Brain microvascular endothelial cell (primary cell): ENCODE results near the gene CCDC122.

Source experiments
- DNase-seq: peaks from one replicate; pipeline ENCODE4 v3.0.0-alpha.2; 2020
- H3K27ac ChIP-seq: fragments of 250-450 bp; sonication (Bioruptor Pico); 2 replicates; pipeline ENCODE4 v1.5.1; 2020; ENCODE audit warnings: mild to moderate bottlenecking, moderate library complexity
- H3K27me3 ChIP-seq: fragments of 250-450 bp; sonication (Bioruptor Pico); replicated peaks from 2 replicates; pipeline ENCODE4 v1.5.1; 2020; ENCODE audit warnings: mild to moderate bottlenecking
- H3K36me3 ChIP-seq: fragments of 250-450 bp; sonication (Bioruptor Pico); replicated peaks from 2 replicates; pipeline ENCODE4 v1.5.1; 2020; ENCODE audit warnings: mild to moderate bottlenecking
- H3K4me3 ChIP-seq: 2 replicates; pipeline ENCODE4 v1.5.1; 2011; ENCODE audit warnings: low read depth, mild to moderate bottlenecking, control low read depth, low read length, moderate library complexity
- CTCF ChIP-seq: IDR thresholded peaks from 2 replicates; pipeline ENCODE4 v1.5.1; 2011; ENCODE audit warnings: low read depth, mild to moderate bottlenecking, moderate library complexity, low read length, control low read depth, inconsistent platforms; ENCODE audit errors: missing control alignments
- in situ Hi-C: cut with HindIII; loops from 2 replicates; pipeline ENCODE4 v1.10.0; 2017; ENCODE audit warnings: low sequenced_read_pairs, low pct_ligation_motif_present

The CCDC122 gene

GRCh38 chr13:43880926-43881325, 1.4 kb upstream of the CCDC122 start:
- H3K27ac ChIP-seq = no peak overlapping the region
- no peak overlapping the region for H3K4me3 ChIP-seq
- TF ChIP-seq CTCF = no peak
- no peaks in the 10 kb centered on the region for H3K36me3 ChIP-seq
- H3K27me3 ChIP-seq = no peaks in the 10 kb centered on the region
- in situ Hi-C loops = no loop called here
- DNase-seq = no peak

- Histone ChIP-seq H3K27me3 (no peaks in the 10 kb centered on the region), H3K4me3 (peak overlapping the region; percentile 78), H3K36me3 (no peaks in the 10 kb centered on the region), H3K27ac (no peak overlapping the region)
- no peak for DNase-seq
- in situ Hi-C loops = no loop called here
- TF ChIP-seq CTCF = no peak
Observed at GRCh38 chr13:43880214-43880855, 795 bp upstream of the CCDC122 start.

DNA sequence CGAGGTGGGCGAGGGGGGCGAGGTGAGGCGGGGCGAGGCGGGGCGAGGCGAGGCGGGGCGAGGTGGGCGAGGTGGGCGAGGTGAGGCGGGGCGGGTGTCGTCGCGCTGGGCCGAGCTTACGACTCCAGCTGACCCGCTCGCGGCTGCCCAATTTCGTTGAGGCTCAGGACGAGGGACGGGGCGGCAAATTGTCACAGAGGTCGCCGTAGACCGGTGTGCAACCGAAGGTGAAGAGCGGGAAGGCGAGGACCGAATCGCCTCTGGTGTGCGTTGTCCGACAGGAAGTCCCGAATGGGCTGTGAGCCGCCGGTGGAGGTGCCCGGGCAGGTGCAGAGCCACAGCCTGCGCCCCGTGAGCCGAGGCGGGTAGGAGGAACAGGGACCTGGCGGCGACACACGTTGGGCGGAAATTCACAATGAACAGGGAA, 228 bp upstream of the CCDC122 start, which contains the start of gene LACC1:
TSS of gene LACC1 (plus strand) at position 150 of the 427 bp plus-strand sequence. CDS start 1,082 bp downstream, outside the sequence.
- peak within 1 kb of the TSS; percentile 93 for H3K27ac ChIP-seq
- DNase-seq = no peak
- no peak for TF ChIP-seq CTCF
- in situ Hi-C loops = no loop called here
- no peaks in the 10 kb centered on the region for H3K27me3 ChIP-seq
- peak within 1 kb of the TSS; percentile 78 for H3K4me3 ChIP-seq
- H3K36me3 ChIP-seq = no peaks in the 10 kb centered on the region

GRCh38 chr13:43877766-43878165, 1.8 kb downstream of the CCDC122 start:
- DNase-seq = no peak
- H3K27me3 ChIP-seq = no peaks in the 10 kb centered on the region
- no peaks in the 10 kb centered on the region for H3K36me3 ChIP-seq
- TF ChIP-seq CTCF = no peak
- in situ Hi-C loops = no loop called here
- no peak overlapping the region for H3K27ac ChIP-seq
- no peak overlapping the region for H3K4me3 ChIP-seq

DNA sequence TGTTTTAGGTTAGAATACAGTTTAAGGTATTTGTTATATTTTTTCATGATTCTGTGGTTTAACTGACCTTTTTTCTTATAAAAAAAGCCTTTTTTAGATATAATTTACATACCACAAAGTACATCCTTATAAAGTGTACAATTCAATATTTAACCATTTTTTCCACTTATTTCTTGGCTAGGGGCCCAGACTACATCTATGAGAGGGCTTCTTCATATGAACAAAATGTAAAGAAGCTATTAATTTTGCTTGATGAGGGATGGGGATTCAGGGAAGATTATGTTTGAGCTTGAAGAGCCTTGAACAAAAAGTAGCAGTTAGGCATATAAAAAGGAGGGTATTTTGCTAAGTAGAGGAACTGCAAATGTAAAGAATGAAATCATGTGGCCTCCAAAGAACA, 2.2 kb downstream of the CCDC122 start:
- no peaks in the 10 kb centered on the region for H3K27me3 ChIP-seq
- no peaks in the 10 kb centered on the region for H3K36me3 ChIP-seq
- TF ChIP-seq CTCF = no peak
- H3K4me3 ChIP-seq = no peak overlapping the region
- H3K27ac ChIP-seq = no peak overlapping the region
- in situ Hi-C loops = no loop called here
- DNase-seq = no peak

DNA sequence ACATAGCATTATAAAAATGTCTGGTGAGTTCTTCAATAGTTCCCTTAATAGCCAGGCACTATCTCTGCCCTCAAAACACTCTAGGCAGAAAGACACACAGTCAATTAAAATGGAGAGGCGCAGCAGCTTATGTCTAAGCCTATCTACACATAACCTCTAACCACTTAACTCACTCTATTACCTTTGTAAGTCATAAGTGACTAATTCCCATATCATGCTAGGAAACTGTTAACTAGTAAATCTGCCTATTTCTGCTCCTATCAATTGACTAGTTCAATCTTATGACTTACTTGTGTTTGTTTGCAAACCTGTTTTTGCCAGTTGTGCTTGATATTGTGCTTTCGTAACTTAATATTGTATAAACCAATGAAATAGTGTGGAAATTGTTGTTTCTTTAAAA, 3.2 kb downstream of the CCDC122 start:
- Histone ChIP-seq H3K27me3 (no peaks in the 10 kb centered on the region), H3K4me3 (no peak overlapping the region), H3K36me3 (no peaks in the 10 kb centered on the region), H3K27ac (no peak overlapping the region)
- in situ Hi-C loops = no loop called here
- no peak for DNase-seq
- TF ChIP-seq CTCF = no peak
